GM21360 (cell line): ENCODE data around the gene ADD1.

ENCODE experiments used
- ATAC-seq: cut with Tn5 transposase; IDR thresholded peaks from one replicate; pipeline ENCODE4 v1.9.1; 2021; ENCODE audit warnings: mild to moderate bottlenecking, moderate library complexity; ENCODE audit not compliant: unreplicated experiment

The ADD1 gene

DNA sequence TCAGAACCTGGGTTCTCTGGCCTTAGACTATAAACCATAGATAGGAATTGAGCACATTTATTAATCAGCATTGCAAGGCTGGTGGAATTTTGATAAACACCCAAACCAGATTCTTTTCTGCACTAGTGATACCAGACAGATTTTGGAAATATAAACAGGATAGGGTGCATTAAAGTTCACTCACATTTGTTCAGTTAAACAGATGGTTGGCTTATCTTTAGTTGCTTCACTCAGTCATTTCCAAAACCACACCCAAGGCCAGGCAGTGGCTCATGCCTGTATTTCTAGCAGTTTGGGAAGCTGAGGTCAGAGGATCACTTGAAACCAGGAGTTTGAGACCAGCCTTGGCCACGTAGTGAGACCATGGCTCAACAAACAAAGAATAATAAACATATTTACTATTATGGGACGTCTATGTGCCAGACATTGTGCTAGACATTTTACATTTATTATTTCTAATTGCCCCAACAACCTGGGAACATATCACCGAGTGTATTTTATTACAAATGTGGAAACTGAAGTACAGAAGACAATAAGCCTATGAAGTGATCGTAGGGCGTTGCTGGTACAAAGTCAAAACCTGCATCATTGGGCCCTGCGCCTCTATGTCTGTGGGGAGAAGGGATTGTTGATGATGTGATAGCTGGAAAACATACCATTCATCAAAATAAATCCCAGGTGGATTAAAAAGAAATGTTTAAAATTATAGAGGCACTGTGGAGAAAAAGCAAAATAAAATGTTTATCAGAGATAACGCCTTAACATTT lies 15.0 kb downstream of the ADD1 start:
- no peak for ATAC-seq

- ATAC-seq: no peak
These were observed 15.9 kb downstream of the ADD1 start for GRCh38 chr4:2859514-2859913.

DNA sequence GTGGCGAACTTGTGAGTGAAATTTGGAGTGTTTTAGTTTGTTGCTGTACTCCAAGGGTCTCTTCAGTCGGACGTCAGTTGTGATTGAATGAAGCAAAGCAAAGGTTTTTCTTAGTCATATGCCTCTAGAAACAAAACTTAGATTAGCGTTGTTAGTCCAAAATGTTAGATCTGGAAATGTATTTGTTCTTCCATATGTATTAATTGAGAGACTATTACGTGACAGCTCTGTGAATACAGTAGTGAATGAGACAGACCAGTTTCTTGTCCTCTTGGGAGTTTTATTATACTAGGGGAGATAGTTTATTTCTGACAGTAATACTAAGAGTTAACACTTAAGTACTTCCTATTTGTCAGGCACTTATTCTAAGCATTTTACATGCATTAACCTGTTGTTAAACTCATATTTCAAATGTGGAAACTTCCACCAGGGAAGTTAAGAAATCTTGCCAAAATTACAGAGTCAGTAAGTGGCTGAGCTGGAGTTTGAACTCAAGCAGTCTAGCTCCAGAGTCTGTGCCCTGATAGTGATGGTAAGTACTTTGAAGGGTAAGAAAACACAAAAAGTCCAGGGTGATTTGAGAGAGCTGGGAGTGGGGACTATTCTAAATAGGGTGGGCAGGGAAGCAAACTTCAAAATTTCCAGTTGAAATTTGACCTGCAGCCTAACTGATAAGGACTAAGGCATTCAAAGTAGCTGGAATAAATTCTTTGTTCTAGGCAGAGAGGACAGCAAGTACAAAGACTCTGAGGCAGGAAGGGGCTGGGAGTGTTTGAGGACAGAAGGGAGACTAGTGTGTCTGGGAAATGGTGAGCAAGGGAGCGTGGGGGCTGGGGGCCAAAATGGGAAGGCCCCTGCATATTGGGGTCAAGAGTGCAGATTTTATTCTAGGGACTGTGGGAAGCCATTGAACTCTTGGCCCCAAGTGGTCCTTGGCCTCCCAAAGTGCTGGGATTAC lies 17.0 kb downstream of the ADD1 start:
- no peak for ATAC-seq

GRCh38 chr4:2861631-2862436 lies 18.2 kb downstream of the ADD1 start:
- no peak for ATAC-seq

- no peak for ATAC-seq
These were observed 18.9 kb downstream of the ADD1 start for GRCh38 chr4:2862528-2862927.

DNA sequence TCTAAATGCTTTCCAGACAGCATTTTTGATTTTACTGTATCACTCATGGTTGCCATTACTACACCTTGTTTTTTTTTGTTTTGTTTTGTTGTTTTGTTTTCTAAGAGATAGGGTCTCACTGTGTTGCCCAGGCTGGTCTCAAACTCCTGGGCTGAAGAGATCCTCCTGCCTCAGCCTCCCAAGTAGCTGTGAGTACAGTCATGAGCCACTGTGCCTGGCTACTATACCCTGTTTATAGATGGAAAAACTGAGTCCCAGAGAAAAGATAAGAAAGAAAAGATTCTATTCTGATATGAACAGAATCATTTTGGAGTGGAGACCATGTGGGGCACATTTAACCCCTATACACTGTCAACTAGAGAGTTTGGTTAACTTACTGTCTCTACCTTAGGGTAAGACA lies 20.0 kb downstream of the ADD1 start:
- ATAC-seq: no peak

DNA sequence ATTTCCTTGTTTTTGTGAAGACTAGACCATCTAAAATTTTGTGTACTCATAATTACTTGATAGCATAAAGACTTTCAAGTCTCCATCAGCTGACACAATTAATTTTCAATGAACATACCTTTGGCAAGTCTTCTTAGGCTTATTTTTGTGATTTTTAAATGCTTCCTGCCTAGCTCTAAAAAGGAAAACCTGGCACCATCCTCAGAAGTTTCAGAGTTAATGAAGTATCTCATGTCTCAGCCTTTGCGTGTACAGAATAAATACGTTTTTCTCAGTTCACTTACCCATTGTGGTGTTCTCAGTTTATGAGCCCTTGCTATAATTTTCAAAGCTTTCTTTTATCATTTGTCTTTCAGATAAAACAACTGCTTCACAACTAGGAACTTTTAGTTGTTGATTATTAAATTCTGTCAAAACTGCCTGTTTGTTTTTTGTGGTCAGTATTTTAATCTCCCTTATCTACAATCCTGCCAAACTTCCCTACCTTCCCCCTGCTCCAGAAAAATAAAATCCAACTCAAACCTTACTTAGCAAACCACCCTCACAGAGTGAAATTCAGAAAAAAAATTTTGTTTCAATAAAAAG lies 21.6 kb downstream of the ADD1 start:
- no peak for ATAC-seq

- ATAC-seq: no peak
These were observed 22.7 kb downstream of the ADD1 start for GRCh38 chr4:2866160-2866861.

DNA sequence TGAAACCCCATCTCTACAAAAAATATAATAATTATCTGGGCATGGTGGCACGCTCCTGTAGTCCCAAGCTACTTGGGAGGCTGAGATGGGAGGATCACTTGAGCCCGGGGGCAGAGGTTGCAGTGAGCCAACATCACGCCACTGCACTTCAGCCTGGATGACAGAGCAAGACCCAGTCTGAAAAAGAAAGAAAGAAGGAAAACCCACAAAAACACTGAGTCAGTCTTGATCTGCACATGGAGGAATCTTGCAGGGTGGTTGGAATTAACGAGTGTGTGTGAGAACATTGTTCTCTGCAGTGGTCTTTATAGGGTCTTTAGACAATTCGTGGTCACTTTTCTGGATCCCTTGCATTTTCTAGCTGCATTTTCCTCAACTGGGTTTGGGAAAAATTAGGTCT lies 23.2 kb downstream of the ADD1 start:
- no peak for ATAC-seq

DNA sequence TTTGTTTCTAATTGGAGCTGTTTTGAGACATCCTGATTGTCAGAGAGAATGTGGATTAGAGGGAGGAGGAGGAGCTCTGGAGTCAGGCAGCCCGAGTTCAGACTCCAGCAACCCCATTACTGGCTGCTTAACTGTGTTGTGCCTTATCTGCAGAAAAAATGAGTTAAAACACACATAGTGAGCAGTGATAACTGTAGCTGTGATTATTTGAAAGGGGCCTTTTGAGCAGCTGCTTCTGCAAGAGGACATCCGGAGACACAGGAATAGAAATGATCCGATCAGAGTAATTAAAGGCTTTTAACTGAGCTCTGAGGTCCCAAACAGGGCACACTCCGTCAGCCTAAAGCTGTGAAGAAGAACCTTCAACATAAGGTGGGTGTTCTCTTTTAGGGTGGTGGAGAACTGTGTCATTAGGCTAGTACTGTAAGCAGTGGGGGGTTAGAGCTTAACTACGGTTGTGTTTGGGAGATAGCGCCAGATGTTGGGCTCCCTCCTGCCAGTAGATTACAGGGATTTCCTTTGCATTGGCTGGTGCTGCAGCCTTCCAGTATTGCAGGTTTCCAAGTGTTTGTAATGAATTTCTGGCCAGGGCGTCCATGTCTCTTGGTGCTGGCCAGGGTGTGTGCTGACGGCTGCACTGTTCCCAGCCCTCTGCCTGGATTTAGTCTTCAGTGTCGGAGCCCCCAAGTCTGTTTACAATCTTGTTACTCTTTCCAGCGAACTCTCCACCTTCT lies 24.3 kb downstream of the ADD1 start:
- ATAC-seq: no peak

DNA sequence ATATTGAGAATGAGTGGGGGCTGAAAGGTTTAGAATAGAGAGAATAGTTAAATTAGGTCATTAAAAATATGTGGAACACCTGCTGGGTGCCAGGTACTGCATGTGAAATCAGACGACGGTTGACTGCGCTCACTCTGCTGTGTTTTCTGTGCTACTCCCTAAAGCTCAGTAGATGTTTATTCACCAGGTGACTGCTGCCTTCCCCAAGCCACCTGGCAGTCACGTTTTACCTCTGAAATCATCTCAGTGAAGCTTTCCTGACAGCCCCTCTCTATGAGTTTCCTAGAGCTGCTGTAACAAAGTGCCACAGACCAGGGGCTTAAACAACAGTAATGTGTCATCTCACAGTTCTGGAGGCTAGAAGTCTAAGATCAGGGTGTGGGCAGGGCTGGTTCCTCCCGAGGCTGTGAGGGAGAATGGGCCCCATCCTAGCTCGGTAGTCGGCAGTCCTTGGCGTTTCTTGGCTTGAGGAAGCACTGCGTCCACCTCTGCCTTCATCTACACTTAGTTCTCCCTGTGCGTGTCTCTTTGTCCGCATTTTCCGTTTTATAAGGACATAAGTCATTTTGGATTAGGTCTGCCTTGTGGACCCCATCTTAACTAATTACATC lies 25.3 kb downstream of the ADD1 start:
- ATAC-seq: no peak

GRCh38 chr4:2869659-2870058 lies 26.0 kb downstream of the ADD1 start:
- no peak for ATAC-seq

- no peak for ATAC-seq
These were observed 26.4 kb downstream of the ADD1 start for GRCh38 chr4:2870082-2870481.

DNA sequence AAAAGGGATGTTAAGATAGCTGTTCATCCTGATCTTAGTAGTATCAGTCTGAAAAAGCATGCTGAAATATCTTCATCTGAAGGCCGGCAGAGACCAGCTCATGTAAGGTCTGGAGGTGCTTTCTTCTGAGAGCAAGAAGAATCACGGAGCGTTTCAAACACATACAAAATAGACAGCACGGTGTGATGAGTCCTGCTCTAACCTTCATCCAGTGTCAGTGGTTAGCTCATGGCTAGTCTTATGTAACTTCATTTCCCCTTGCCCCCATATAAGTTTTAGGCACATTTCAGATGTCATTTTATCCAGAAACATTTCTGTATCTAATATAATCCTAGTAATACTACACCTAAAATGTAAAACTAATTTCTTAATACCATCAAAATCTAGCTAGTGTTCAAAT lies 27.8 kb downstream of the ADD1 start:
- ATAC-seq: no peak

GRCh38 chr4:2871911-2872310 lies 28.3 kb downstream of the ADD1 start:
- no peak for ATAC-seq

- ATAC-seq: no peak
These were observed 29.7 kb downstream of the ADD1 start for GRCh38 chr4:2873329-2873728.

GRCh38 chr4:2874861-2875260 lies 31.2 kb downstream of the ADD1 start:
- no peak for ATAC-seq

DNA sequence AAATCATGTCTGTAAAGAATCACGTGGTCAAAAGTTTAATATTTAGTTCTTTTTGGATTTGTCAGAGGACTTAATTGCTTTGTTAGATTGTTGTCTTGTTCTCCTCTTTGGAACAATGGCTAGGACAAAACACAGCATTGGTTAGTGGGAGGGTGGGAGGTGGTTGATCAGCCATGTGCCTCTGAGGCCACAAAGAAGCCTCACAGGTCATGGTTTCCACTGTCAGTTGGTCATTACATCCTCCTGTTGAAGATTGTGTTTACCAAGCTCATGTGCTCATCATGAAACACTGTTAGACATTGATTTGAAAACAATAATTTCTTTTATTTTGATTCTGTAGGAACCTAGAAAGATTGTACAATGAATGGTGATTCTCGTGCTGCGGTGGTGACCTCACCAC lies 31.9 kb downstream of the ADD1 start:
- ATAC-seq: no peak

DNA sequence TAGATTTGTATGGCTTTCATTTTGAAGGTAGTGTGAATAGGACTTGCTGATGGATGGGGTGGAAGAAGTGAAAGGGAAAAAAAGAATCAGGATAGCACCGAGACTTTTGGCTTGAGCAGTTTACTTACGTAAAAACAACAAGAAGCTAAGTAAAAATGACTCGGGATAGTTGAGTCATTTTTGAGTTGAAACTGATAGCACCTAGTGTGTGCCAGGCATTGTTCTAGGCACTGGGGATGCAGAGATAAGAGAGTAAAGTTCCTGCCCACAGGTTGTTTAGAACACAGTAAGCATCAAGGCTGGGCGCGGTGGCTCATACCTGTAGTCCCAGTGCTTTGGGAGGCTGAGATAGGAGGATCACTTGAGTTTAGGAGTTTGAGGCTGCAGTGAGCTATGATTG lies 34.7 kb downstream of the ADD1 start:
- ATAC-seq: no peak
